IMR-90 (cell line): ENCODE measurements around the gene RAPGEF1. TPM values are rescaled to one million over a fixed set of nuclear protein-coding genes. Genes with fewer than 3 reads are reported as not detected.

ENCODE experiments used
- ATAC-seq: fragments of 200-7000 bp; cut with Tn5 transposase; 2 replicates; pipeline ENCODE4 v1.9.1; 2020; ENCODE audit warnings: low read depth, mild to moderate bottlenecking, moderate library complexity
- BruUV-seq: library from RNA; stranded (reverse); fragments of 400-500 nt; replicated peaks from 2 replicates; lab custom pipeline; 2021; lab: Mats Ljungman, UMichigan
- CTCF ChIA-PET: fragments of 300-600 bp; formaldehyde crosslinking; extraction: SDS; loops from one replicate; lab custom pipeline; 2021; ENCODE audit warnings: antibody characterized with exemption; lab: Yijun Ruan, JAX
- POLR2A ChIA-PET: fragments of 300-600 bp; sonication (Branson Sonifier 250); formaldehyde crosslinking; loops from one replicate; lab custom pipeline; 2022; ENCODE audit warnings: antibody characterized with exemption; ENCODE audit not compliant: unreplicated experiment; lab: Charles Lee
- DNase-seq: peaks from one replicate; pipeline ENCODE4 v3.0.0; 2013
- H2AFZ ChIP-seq: replicated peaks from 2 replicates; pipeline ENCODE3; 2013; ENCODE audit warnings: low read length, mild to moderate bottlenecking; ENCODE audit not compliant: poor library complexity
- H2AK5ac ChIP-seq: 2 replicates; pipeline ENCODE4 v1.6.1; 2013; ENCODE audit warnings: low read depth, low read length, inconsistent platforms
- H2AK9ac ChIP-seq: replicated peaks from 2 replicates; pipeline ENCODE3; 2013; ENCODE audit warnings: mild to moderate bottlenecking, low read depth, low read length, moderate library complexity; ENCODE audit not compliant: poor library complexity
- H2BK120ac ChIP-seq: 2 replicates; pipeline ENCODE4 v1.6.1; 2013; ENCODE audit warnings: low read depth, low read length, inconsistent platforms
- H2BK15ac ChIP-seq: 3 replicates; pipeline ENCODE4 v1.6.1; 2013; ENCODE audit warnings: low read depth, low read length, inconsistent platforms
- H2BK20ac ChIP-seq: 2 replicates; pipeline ENCODE4 v1.6.1; 2013; ENCODE audit warnings: low read depth, mild to moderate bottlenecking, inconsistent platforms, low read length, moderate library complexity
- H2BK5ac ChIP-seq: 2 replicates; pipeline ENCODE4 v1.6.1; 2013; ENCODE audit warnings: mild to moderate bottlenecking, low read depth, low read length, inconsistent platforms; ENCODE audit not compliant: poor library complexity, severe bottlenecking
- H3K14ac ChIP-seq: replicated peaks from 2 replicates; pipeline ENCODE4 v1.6.1; 2013; ENCODE audit warnings: low read depth, low read length, inconsistent platforms
- H3K18ac ChIP-seq: 2 replicates; pipeline ENCODE4 v1.6.1; 2013; ENCODE audit warnings: low read depth, low read length, control low read depth
- H3K23ac ChIP-seq: 2 replicates; pipeline ENCODE4 v1.6.1; 2013; ENCODE audit warnings: low read depth, low read length, inconsistent platforms
- H3K27ac ChIP-seq: 2 replicates; pipeline ENCODE4 v1.5.1; 2013; ENCODE audit warnings: mild to moderate bottlenecking, control low read depth, low read length; ENCODE audit not compliant: insufficient read depth
- H3K27me3 ChIP-seq: 2 replicates; pipeline ENCODE4 v1.6.1; 2013; ENCODE audit warnings: low read length; ENCODE audit not compliant: control insufficient read depth, insufficient read depth
- H3K36me3 ChIP-seq: 2 replicates; pipeline ENCODE4 v1.6.1; 2013; ENCODE audit warnings: low read length, mixed read lengths; ENCODE audit not compliant: control insufficient read depth, insufficient read depth
- H3K4ac ChIP-seq: 2 replicates; pipeline ENCODE4 v1.6.1; 2013; ENCODE audit warnings: low read depth, low read length, inconsistent platforms
- H3K4me1 ChIP-seq: 2 replicates; pipeline ENCODE4 v1.6.1; 2013; ENCODE audit warnings: low read length, mixed read lengths; ENCODE audit not compliant: control insufficient read depth, insufficient read depth
- H3K4me2 ChIP-seq: 2 replicates; pipeline ENCODE4 v1.6.1; 2013; ENCODE audit warnings: low read depth, mild to moderate bottlenecking, control low read depth, low read length, moderate library complexity
- H3K4me3 ChIP-seq: 2 replicates; pipeline ENCODE4 v1.5.1; 2013; ENCODE audit warnings: low read depth, mild to moderate bottlenecking, control low read depth, low read length, moderate library complexity; ENCODE audit not compliant: insufficient read depth
- H3K56ac ChIP-seq: 2 replicates; pipeline ENCODE4 v1.6.1; 2013; ENCODE audit warnings: low read length, inconsistent platforms; ENCODE audit not compliant: insufficient read depth; ENCODE audit errors: extremely low read depth
- H3K79me1 ChIP-seq, 2 experiments: 2 replicates each; pipeline ENCODE4 v1.6.1; 2013; ENCODE audit warnings: low read length in 2 of 2, inconsistent platforms in 1 of 2, low read depth in 1 of 2
- H3K9ac ChIP-seq: 2 replicates; pipeline ENCODE4 v1.6.1; 2013; ENCODE audit warnings: low read depth, low read length, control low read depth
- H3K9me1 ChIP-seq: 2 replicates; pipeline ENCODE4 v1.6.1; 2013; ENCODE audit warnings: low read length, inconsistent platforms; ENCODE audit not compliant: insufficient read depth
- H3K9me3 ChIP-seq: 2 replicates; pipeline ENCODE4 v1.6.1; 2013; ENCODE audit warnings: low read length; ENCODE audit not compliant: control insufficient read depth, insufficient read depth
- H4K20me1 ChIP-seq: 2 replicates; pipeline ENCODE4 v1.6.1; 2013; ENCODE audit warnings: low read length, inconsistent platforms; ENCODE audit not compliant: insufficient read depth
- H4K5ac ChIP-seq: 2 replicates; pipeline ENCODE4 v1.6.1; 2013; ENCODE audit warnings: mild to moderate bottlenecking, low read depth, low read length, control low read depth
- H4K8ac ChIP-seq, 2 experiments: 2 replicates each; pipeline ENCODE4 v1.6.1; 2013; ENCODE audit warnings: low read depth in 2 of 2, low read length in 2 of 2, control low read depth in 1 of 2, inconsistent platforms in 1 of 2
- H4K91ac ChIP-seq: 2 replicates; pipeline ENCODE4 v1.6.1; 2013; ENCODE audit warnings: low read depth, low read length, inconsistent platforms; ENCODE audit not compliant: insufficient read depth
- BHLHE40 ChIP-seq: fragments of 150-350 bp; IDR thresholded peaks from 2 replicates; pipeline ENCODE4 v1.6.1; 2016; ENCODE audit warnings: mild to moderate bottlenecking, low read depth, low read length
- CHD1 ChIP-seq: IDR thresholded peaks from 2 replicates; pipeline ENCODE4 v1.6.1; 2012; ENCODE audit warnings: low read depth, low read length, improper control_type of control experiment
- RAD21 ChIP-seq: IDR thresholded peaks from 2 replicates; pipeline ENCODE4 v1.6.1; 2012; ENCODE audit warnings: low read length, improper control_type of control experiment
- RCOR1 ChIP-seq: IDR thresholded peaks from 2 replicates; pipeline ENCODE4 v1.6.1; 2012; ENCODE audit warnings: mild to moderate bottlenecking, low read length, improper control_type of control experiment; ENCODE audit not compliant: insufficient replicate concordance
- RFX5 ChIP-seq: IDR thresholded peaks from 2 replicates; pipeline ENCODE4 v1.8.0; 2012; ENCODE audit warnings: low read depth, mild to moderate bottlenecking, low read length, moderate library complexity
- SMC3 ChIP-seq: fragments of 150-350 bp; IDR thresholded peaks from 2 replicates; pipeline ENCODE4 v1.6.1; 2016; ENCODE audit warnings: low read depth, mild to moderate bottlenecking, antibody characterized with exemption, low read length, moderate library complexity
- WGBS, 2 experiments: methylation state at CpG; one replicate each; pipeline versions ENCODE4 v1.1.5 to v1.1.7; 2013; ENCODE audit warnings: missing lambda C conversion rate in 2 of 2; ENCODE audit not compliant: insufficient read length in 1 of 2; ENCODE audit errors: extremely low coverage in 2 of 2; 5-methylcytosine and 5-hydroxymethylcytosine counted together
- dilution Hi-C: fragments of 300-500 bp; cut with HindIII; formaldehyde crosslinking; loops from one replicate; pipeline ENCODE4 v1.14.3; 2018; ENCODE audit warnings: low sequenced_read_pairs; ENCODE audit not compliant: unreplicated experiment
- in situ Hi-C: fragments of 300-500 bp; cut with MboI; formaldehyde crosslinking; loops from 3 replicates; pipeline ENCODE4 v1.14.3; 2019; ENCODE audit warnings: low sequenced_read_pairs, inconsistent platforms, mixed read lengths
- intact Hi-C: fragments of 100-400 bp; cut with micrococcal nuclease; formaldehyde crosslinking; loops from 2 replicates; pipeline ENCODE4 v1.10.0; 2022
- polyA plus RNA-seq, 3 experiments: library from polyadenylated mRNA; depleted of rRNA; stranded (reverse); fragments of >200 nt; gene quantifications; 2 replicates each; pipeline ENCODE4 v1.2.3, GENCODE V29; 2012; ENCODE audit warnings: low replicate concordance in 1 of 3
- total RNA-seq: library from RNA; depleted of rRNA; stranded (reverse); fragments of >200 nt; gene quantifications from 2 replicates; pipeline ENCODE4 v1.2.3, GENCODE V29; 2012
- TF ChIP-seq, protein P1 (sequence below): conservative IDR thresholded peaks from 2 replicates; pipeline ENCODE4 v1.5.1; 2012; ENCODE audit warnings: mild to moderate bottlenecking, low read depth, low read length, improper control_type of control experiment

Gene RAPGEF1
- total and polyA plus RNA-seq, 2 of the 4 experiments (the other 2 are of a cell fraction): 13.1 to 22.3 TPM

DNA sequence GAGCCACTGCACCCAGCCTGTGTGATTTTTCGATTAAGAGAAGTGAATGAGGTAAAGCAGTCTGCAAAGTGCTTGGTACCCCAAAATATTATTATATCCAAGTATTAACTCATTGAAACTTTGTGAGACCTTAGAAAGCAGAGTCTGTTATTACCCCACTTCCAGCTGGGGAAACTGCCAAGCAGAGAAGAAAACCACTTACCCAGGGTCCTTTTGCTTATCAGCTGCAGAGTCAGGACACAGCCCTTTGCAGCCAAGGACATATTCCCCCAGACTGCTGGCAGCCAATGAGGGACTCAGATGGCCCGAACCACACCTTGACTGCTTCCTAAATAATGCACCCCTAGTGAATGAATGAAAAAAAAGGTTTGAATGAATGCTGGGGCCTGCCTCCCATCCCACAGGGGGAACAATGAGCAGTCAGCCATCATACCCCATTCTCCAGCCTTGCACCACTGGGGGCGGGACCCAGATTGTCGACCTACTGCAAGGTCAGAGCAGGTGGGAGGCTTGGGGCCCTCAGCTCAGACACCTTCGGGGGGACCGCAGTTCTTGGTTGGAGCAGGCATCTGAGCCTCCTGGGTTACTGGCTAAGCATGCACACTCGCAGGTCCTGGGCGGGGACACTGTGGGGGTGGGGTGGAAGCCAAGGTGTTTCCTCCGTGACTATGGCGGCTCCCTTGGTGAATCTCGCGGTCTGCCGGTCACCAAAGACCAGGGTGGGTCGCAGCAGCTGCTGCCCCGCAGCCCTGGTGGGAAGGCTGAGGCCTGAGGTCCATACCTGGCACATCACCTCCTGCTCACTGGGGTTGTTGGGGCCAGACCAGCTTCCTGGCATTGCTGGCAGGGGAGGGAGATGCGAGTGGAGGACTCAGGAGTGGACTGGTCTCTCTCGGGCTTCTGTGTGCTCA, 164.9 kb downstream of the RAPGEF1 start:
- ATAC-seq: no peak
- dilution Hi-C loops: no loop called here

More for the DNA sequence above, 164.9 kb downstream of the RAPGEF1 start:
- Histone ChIP-seq H3K14ac (no peak overlapping the region), H3K4ac (no peak overlapping the region), H3K4me1 (no peaks in the 10 kb centered on the region), H2AK5ac (no peak overlapping the region), H2BK15ac (no peak overlapping the region), H3K27ac (no peak overlapping the region), H3K4me2 (no peak overlapping the region), H3K23ac (no peak overlapping the region), H3K9ac (no peak overlapping the region), H2BK120ac (no peak overlapping the region), H3K79me1 (no peaks in the 10 kb centered on the region), H4K91ac (no peak overlapping the region), H3K9me1 (0 out of 2 replicates have a peak, but pooled peaks cover 3% of the 10 kb centered on the region), H4K5ac (no peak overlapping the region), H4K20me1 (no peaks in the 10 kb centered on the region), H3K27me3 (no peaks in the 10 kb centered on the region), H3K9me3 (no peaks in the 10 kb centered on the region), H3K56ac (no peak overlapping the region), H2BK5ac (no peak overlapping the region), H4K8ac (no peak overlapping the region), H2AK9ac (no peak overlapping the region), H3K36me3 (peaks cover 30% of the 10 kb centered on the region), H2AFZ (no peak overlapping the region), H3K18ac (no peak overlapping the region), H2BK20ac (no peak overlapping the region), H3K4me3 (no peak overlapping the region)
- DNase-seq: no peak
- in situ Hi-C loops: loop anchor here (25.0 kb wide), 1 partner anchor 687 kb away; no protein-coding TSS in a partner anchor
- WGBS, 2 experiments: 97% methylated on average over 10 of the region's 17 CpGs; no CpG with 5 or more reads in 1 of the 2 experiments
- intact Hi-C loops: no loop called here
- TF ChIP-seq, protein P1, sequence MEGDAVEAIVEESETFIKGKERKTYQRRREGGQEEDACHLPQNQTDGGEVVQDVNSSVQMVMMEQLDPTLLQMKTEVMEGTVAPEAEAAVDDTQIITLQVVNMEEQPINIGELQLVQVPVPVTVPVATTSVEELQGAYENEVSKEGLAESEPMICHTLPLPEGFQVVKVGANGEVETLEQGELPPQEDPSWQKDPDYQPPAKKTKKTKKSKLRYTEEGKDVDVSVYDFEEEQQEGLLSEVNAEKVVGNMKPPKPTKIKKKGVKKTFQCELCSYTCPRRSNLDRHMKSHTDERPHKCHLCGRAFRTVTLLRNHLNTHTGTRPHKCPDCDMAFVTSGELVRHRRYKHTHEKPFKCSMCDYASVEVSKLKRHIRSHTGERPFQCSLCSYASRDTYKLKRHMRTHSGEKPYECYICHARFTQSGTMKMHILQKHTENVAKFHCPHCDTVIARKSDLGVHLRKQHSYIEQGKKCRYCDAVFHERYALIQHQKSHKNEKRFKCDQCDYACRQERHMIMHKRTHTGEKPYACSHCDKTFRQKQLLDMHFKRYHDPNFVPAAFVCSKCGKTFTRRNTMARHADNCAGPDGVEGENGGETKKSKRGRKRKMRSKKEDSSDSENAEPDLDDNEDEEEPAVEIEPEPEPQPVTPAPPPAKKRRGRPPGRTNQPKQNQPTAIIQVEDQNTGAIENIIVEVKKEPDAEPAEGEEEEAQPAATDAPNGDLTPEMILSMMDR: no peak
- no peak for TF ChIP-seq RAD21
- no peak for TF ChIP-seq RCOR1
- no peak for TF ChIP-seq BHLHE40
- no peak for TF ChIP-seq SMC3
- TF ChIP-seq CHD1: no peak
- TF ChIP-seq RFX5: no peak
- BruUV-seq: no TSS peak
- POLR2A ChIA-PET: no interaction called here
- CTCF ChIA-PET: no interaction called here
